Measurements from ENCODE around the gene INVS. TPM values are rescaled to one million over a fixed set of nuclear protein-coding genes. Genes with fewer than 3 reads are reported as not detected.

The INVS gene
- total RNA-seq, 1 donor from 2014 or later, result 28.1 TPM

DNA sequence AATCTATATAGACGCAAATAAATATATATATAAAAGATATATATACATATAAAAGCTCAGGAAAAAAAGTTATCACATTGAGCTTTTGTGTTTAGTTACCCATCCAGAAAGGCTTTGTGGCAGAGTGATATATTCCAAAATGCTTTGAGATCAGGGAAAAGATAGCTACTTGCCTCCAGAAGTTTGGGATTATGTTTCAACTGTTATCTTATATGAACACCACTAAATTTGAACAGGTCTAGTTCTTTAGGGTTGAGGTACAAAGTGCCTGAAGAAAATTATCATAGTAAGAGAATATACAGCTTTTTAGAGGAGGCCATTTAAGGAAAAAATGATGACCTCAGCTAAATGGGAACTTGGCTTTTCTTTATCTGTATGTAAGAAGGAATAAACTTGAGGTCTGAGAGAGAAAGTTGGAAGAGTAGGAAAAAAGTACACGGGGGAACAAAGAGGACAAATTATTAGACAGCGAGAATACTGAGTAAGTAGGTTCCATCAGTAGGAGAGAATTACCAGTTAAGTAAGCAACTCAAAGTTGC lies 2.6 kb upstream of the INVS start:
- DNase-seq (ENCODE audit: low spot score, unreplicated experiment), result no peak
- H3K4me1 Mint-ChIP-seq (ENCODE audit: low read depth), result peaks cover 39% of the 10 kb centered on the region
- H3K27me3 Mint-ChIP-seq, result no peaks in the 10 kb centered on the region
- H3K27ac Mint-ChIP-seq, result peak overlapping the region; percentile 1
- H3K4me3 Mint-ChIP-seq (ENCODE audit: low read depth), result peak overlapping the region; percentile 2
- H3K9me3 Mint-ChIP-seq (ENCODE audit: low read depth), result no peaks in the 10 kb centered on the region
- no peaks in the 10 kb centered on the region for H3K36me3 Mint-ChIP-seq (ENCODE audit: insufficient read depth)
- TF ChIP-seq, protein P1, sequence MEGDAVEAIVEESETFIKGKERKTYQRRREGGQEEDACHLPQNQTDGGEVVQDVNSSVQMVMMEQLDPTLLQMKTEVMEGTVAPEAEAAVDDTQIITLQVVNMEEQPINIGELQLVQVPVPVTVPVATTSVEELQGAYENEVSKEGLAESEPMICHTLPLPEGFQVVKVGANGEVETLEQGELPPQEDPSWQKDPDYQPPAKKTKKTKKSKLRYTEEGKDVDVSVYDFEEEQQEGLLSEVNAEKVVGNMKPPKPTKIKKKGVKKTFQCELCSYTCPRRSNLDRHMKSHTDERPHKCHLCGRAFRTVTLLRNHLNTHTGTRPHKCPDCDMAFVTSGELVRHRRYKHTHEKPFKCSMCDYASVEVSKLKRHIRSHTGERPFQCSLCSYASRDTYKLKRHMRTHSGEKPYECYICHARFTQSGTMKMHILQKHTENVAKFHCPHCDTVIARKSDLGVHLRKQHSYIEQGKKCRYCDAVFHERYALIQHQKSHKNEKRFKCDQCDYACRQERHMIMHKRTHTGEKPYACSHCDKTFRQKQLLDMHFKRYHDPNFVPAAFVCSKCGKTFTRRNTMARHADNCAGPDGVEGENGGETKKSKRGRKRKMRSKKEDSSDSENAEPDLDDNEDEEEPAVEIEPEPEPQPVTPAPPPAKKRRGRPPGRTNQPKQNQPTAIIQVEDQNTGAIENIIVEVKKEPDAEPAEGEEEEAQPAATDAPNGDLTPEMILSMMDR (IDR thresholded peaks at IDR 0.05; ENCODE audit: unreplicated experiment), result no peak

DNA sequence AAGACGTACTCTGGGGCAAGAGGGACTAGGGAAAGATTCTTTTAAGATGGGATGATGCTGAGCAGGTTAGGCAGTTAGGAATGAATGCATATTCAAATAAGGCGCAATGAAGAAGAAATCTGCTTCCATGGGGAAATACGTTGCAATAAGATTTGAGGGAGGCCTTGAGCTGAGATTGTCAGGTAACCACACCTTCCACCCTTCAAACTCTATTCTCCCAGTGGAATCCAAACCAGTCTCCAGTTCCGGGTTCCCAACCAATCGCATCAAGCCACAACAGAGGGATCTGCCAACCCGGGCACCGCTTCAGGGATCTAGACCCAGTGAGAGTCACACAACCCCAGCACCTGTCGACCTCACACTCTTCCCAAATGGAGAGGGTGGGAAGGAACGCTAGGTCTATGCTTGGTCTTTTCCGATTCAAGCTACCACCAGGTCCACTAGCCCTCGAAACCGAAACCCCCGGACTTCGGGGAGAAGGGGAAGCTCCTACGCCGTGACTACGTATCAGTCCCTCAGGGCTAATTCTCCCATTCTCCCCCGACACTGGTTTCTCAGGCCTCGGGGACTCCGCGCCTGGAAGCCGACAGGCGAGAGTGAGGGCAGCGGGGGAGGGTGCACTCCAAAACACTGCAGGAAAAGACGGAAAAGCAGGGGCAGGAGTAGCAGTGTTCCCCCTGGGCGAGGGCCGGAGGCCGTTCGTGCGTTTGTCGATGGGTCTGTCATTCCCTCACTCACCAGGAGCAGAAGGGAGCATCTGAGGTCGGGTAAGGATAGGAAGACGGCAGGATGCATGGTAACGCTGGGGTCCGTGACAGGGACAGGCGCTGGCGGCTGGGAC lies 777 bp upstream of the INVS start:
- Mint-ChIP-seq H3K4me3 (ENCODE audit: low read depth) (peak overlapping the region; percentile 100), H3K9me3 (ENCODE audit: low read depth) (no peaks in the 10 kb centered on the region), H3K4me1 (ENCODE audit: low read depth) (peaks cover 32% of the 10 kb centered on the region), H3K27ac (peak overlapping the region; percentile 99), H3K36me3 (ENCODE audit: insufficient read depth) (no peaks in the 10 kb centered on the region), H3K27me3 (no peaks in the 10 kb centered on the region)
- DNase-seq (ENCODE audit: low spot score, unreplicated experiment), result peak; percentile 26
- TF ChIP-seq, protein P1 (IDR thresholded peaks at IDR 0.05; ENCODE audit: unreplicated experiment), result no peak

DNA sequence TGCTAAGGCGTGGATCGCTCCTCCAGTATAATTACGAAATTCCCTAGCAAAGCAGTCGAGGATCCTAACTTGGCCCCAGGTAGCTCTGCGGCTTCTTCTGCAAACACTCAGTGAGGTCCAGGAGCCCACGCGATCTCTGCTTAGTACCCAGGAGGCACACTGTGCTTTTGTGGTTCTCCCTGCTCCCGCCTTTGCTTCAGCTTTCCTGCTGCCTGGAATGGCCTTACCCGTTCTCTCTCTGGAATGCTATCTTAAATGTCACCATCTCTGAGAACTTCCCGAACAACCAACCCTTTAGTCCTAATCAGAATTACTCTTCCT lies 639 bp downstream of the INVS start:
- peaks cover 27% of the 10 kb centered on the region for H3K4me1 Mint-ChIP-seq (ENCODE audit: low read depth)
- no peaks in the 10 kb centered on the region for H3K9me3 Mint-ChIP-seq (ENCODE audit: low read depth)
- no peaks in the 10 kb centered on the region for H3K27me3 Mint-ChIP-seq
- no peak for DNase-seq (ENCODE audit: low spot score, unreplicated experiment)
- TF ChIP-seq, protein P1 (IDR thresholded peaks at IDR 0.05; ENCODE audit: unreplicated experiment), result no peak
- peak overlapping the region; percentile 97 for H3K27ac Mint-ChIP-seq
- H3K4me3 Mint-ChIP-seq (ENCODE audit: low read depth), result peak overlapping the region; percentile 100
- no peaks in the 10 kb centered on the region for H3K36me3 Mint-ChIP-seq (ENCODE audit: insufficient read depth)

DNA sequence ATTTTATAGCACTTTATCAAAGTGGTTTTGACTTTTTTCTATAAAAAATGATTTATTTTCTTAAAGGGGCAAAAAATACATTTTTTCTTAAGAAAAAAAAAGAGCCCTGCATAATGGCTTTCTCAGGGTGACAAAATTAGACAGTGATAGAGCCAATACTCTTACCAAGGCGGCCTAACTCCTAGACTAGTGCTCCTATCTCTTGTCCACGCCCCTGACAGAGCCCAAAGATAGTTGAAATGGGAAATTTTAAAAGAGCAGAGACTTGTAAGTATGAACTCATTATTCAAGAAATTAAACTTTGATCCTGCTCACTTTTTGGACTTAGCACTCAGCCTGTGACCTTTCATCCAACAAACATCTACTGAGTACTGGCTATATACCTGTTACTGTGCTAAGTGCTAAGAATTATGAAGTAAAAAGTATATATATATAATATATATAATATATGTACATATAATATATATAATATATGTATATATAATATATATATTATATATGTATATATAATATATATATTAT lies 1.2 kb downstream of the INVS start:
- H3K9me3 Mint-ChIP-seq (ENCODE audit: low read depth), result no peaks in the 10 kb centered on the region
- TF ChIP-seq, protein P1 (IDR thresholded peaks at IDR 0.05; ENCODE audit: unreplicated experiment), result no peak
- peak overlapping the region; percentile 100 for H3K4me3 Mint-ChIP-seq (ENCODE audit: low read depth)
- peaks cover 24% of the 10 kb centered on the region for H3K4me1 Mint-ChIP-seq (ENCODE audit: low read depth)
- H3K27me3 Mint-ChIP-seq, result no peaks in the 10 kb centered on the region
- H3K27ac Mint-ChIP-seq, result peak overlapping the region; percentile 97
- DNase-seq (ENCODE audit: low spot score, unreplicated experiment), result no peak
- H3K36me3 Mint-ChIP-seq (ENCODE audit: insufficient read depth), result no peaks in the 10 kb centered on the region

DNA sequence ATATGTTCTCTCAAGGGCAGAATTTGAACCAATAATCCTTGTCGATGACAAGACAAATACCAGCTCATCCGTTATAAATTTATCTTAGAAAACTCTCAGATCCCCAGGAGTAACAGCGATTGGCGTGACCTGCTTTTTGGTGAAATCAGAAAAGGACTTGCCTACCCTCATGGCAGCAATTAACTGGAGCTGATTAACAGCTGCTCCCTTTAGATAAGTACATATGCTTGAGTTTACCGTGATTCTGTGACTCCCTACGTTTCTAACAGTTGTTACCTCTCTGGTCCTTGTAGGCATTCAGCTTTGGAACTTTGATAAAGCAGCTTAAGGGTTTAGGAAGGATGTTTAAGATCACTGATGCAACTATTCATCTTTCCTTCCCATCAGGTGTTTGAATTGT lies 2.6 kb downstream of the INVS start:
- Mint-ChIP-seq H3K9me3 (ENCODE audit: low read depth) (no peaks in the 10 kb centered on the region), H3K4me3 (ENCODE audit: low read depth) (no peak overlapping the region), H3K27me3 (no peaks in the 10 kb centered on the region), H3K36me3 (ENCODE audit: insufficient read depth) (no peaks in the 10 kb centered on the region), H3K4me1 (ENCODE audit: low read depth) (peaks cover 14% of the 10 kb centered on the region), H3K27ac (no peak overlapping the region)
- TF ChIP-seq, protein P1 (IDR thresholded peaks at IDR 0.05; ENCODE audit: unreplicated experiment), result no peak
- DNase-seq (ENCODE audit: low spot score, unreplicated experiment), result no peak
